Anterior cingulate cortex (tissue), 58 donors: ENCODE results near the gene IFNE.

Source experiments
- DNase-seq, 58 donors: peaks; one replicate each; lab custom pipeline; 2025; lab: John Stamatoyannopoulos, UW

The IFNE gene

GRCh38 chr9:21482213-21482612 lies at the start of gene IFNE:
IFNE (minus strand) TSS chr9:21482313; CDS start chr9:21481694, 619 bp downstream.
- DNase-seq: no peak

GRCh38 chr9:21528123-21528808 lies 46.2 kb upstream of the IFNE start:
- no peak for DNase-seq

DNA sequence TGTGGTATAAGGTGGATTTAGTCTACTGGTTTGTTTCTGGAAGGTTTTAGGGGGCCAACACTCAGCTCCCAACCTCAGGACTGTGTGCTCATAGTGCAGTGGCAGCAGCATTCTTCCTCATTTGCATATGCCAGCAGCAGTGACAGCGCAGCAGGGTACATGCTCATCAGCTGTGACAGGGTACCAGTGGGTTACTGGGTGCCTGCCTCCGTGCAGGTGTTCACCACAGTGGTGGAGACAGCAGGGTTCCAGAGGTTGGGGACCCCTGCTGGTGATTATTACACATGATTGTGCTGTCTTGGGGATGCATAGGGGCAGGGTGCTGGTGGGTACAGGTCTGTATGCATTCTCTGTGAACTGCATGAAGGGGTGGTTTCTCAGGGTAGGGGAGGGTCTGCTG lies 45.5 kb upstream of the IFNE start:
- no peak for DNase-seq

DNA sequence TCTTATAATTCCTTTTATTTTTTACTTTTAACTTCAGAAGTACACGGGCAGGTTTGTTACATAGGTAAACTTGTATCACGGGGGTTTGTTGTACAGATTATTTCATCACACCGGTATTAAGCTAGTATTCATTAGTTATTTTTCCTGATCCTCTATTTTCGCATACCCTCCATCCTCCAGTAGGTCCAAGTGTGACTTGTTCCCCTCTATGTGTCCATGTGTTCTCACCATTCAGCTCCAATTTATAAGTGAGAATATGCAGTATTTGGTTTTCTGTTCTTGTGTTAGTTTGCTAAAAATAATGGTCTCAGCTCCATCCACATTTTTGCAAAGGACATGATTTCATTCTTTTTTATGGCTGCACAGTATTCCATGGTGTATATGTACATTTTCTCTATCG lies 43.1 kb upstream of the IFNE start:
- DNase-seq: no peak

DNA sequence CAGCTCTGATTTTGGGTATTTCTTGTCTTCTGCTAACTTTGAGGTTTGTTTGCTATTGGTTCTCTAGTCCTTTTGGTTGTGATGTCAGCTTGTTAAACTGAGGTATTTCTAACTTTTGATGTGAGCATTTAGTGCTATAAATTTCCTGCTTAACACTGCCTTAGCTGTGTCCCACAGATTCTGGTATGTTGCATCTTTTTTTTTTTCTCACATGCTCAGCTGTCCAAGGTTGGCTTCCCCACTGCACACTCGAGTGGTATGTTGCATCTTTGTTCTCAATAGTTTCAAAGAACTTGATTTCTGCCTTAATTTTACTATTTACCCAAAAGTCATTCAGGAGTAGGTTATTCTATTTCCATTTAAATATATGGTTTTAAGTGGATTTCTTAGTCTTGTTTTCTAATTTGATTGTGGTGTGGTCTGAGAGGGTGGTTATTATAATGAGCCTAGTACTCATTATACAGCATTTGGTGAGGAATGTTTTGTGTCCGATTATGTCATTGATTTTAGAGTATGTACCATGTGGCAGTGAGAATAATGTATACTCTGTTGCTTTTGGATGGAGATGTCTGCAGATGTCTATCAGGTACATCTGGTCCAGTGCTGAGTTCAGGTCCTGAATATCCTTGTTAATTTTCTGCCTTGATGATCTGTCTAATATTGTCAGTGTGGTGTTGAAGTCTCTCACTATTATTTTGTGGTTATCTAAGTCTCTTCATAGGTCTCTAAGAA lies 42.2 kb upstream of the IFNE start:
- no peak for DNase-seq

DNA sequence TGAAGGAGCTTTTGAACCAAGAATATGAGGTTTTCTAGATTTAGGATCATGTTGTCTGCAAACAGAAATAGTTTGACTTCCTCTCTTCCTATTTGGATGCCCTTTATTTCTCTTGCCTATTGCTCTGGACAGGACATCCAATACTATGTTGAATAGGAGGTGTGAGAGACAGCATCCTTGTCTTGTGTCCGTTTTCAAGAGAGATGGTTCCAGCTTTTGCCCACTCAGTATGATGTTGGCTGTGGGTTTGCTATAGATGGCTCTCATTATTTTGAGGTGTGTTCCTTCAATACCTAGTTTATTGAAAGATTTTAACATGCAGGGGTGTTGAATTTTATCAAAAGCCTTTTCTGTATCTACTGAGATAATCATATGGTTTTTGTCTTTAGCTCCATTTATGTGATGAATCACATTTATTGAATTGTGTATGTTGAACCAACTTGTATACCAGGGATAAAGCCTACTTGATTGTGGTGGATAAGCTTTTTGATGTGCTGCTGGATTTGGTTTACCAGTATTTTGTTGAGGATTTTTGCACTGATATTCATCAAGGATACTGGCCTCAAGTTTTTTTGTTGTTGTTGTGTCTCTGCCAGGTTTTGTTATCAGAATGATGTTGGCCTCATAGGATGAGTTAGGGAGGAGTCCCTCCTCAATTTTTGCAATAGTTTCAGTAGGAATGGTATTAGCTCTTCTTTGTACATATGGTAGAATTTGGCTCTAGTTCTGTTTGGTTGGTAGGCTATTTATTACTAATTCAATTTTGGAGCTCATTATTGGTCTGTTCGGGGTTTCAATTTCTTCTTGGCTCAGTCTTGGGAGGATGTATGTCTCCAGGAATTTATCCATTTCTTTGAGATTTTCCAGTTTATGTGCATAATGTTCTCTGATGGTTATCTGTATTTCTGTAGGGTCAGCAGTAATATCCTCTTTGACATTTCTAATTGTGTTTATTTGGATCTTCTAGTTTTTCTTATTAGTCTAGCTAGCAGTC lies 41.2 kb upstream of the IFNE start:
- no peak for DNase-seq

GRCh38 chr9:21522348-21522747 lies 40.2 kb upstream of the IFNE start:
- no peak for DNase-seq

- DNase-seq: no peak
These were observed 39.3 kb upstream of the IFNE start for GRCh38 chr9:21521448-21521847.

GRCh38 chr9:21520501-21521228 lies 38.6 kb upstream of the IFNE start:
- DNase-seq: no peak

- DNase-seq: no peak
These were observed 37.8 kb upstream of the IFNE start for GRCh38 chr9:21519855-21520434.

DNA sequence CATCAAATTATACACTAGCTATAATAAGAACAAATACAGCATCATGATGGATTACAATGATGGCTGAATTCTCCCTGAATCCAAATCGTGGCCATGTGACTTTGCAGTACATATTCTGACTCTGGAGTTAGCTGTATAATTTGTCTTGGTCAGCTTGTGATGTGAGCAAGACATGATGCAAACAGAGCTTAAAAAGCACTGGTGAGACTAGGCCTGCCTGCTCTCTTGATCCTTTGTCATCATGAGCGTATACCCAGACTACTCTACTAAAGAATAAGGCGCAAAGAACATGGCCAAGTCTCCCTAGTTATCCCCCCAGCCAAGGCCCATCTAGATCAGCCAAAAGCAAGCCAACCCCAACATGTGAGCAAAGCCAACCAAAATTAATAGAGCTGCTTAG lies 34.7 kb upstream of the IFNE start:
- DNase-seq: no peak

GRCh38 chr9:21513431-21513830 lies 31.3 kb upstream of the IFNE start:
- no peak for DNase-seq

DNA sequence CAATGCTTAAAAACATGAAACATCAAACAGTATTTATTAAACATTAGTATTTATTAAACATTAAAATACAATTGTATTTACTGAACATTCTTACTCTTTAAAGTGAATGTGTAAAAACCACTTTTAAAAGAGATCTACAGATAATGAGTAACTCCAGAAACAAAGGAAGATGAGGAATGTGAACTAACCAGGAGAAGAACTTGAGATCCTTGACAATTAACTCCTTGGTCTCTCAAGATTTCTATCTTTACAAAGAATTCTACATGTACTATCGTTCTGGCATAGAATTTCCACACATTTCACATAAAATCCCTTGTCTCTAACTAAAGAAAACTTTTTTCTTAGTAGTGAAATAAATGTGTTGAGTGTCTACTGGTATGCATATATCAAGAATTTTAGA lies 28.7 kb upstream of the IFNE start:
- no peak for DNase-seq

DNA sequence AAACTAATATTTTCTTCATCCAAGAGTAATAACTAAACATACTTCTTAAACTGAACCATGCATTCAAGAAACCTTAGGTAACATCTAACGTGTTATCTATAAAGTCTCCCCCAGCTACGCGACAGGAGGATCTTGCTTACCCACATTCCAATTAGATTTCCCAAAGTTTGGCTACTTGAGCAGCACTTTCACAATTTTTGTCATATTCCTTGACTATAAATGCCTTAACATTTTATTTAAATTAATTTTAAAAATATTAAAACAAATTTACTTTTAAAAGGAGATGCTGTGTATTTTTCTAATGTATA lies 25.3 kb upstream of the IFNE start:
- DNase-seq: no peak

- DNase-seq: no peak
These were observed 24.7 kb upstream of the IFNE start for GRCh38 chr9:21506626-21507482.

DNA sequence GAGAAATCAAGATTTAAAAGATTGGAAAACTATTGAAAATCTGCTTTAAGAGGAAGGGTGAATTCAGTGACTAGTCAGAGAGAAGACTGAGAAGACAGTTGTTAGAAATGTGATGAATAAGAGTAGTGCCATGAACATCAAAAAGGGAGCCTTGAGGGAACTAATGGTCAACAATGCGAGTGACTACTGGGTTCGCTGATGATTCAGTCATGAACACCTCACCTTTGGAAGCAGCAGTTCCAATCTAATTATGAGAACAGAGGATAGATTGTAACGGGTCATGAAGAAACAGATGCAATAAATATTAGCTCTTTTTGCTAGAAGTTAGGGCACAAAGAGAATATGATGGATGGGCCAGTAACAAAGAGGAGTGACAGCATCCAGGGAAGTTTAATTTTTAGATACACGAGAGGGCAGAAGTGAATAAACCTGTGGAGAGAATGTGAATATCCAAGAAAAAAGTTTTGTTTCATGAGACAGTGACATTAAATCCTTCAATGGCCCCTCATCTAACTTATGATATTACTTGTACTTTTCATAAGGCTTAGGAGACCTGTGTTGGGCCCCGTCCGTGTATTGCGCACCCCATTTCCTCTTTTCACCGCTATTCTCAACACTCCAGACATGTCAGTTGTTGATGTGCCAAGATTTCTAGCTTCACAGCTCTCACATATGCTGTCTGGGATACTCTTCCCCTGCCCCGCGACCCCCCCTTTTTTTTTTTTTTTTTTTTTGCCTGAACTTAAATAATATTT lies 23.5 kb upstream of the IFNE start:
- no peak for DNase-seq

- no peak for DNase-seq
These were observed 22.8 kb upstream of the IFNE start for GRCh38 chr9:21504894-21505293.

DNA sequence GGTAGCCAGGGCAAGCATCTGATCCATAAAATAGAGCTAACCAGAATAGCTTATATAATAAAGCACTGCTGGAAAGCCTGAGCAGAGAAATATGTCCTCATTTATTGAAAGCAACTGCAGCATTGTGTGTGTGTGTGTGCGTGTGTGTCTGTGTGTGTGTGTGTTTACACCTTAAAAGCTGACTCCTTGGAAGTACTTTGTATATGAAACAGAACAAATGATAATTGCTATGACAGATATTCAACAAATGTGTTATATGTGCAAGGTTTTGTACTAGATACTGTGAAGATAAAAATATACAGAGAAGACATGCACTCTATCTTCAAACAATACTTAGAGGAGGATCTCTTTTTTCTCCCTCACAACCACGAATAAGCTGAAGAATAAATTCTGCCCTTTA lies 22.0 kb upstream of the IFNE start:
- DNase-seq: peak in 1 of 58 donors; percentile 3
